GM12892 (cell line): ENCODE results near the gene MAGI3.

Experiments used
- POLR2A ChIP-seq: IDR thresholded peaks from 2 replicates; pipeline ENCODE4 v1.6.1; 2011; ENCODE audit warnings: low read depth, low read length, control low read depth
- POLR2AphosphoS5 ChIP-seq: IDR thresholded peaks from 2 replicates; pipeline ENCODE4 v1.6.1; 2011; ENCODE audit warnings: low read depth, low read length, control low read depth

DNA sequence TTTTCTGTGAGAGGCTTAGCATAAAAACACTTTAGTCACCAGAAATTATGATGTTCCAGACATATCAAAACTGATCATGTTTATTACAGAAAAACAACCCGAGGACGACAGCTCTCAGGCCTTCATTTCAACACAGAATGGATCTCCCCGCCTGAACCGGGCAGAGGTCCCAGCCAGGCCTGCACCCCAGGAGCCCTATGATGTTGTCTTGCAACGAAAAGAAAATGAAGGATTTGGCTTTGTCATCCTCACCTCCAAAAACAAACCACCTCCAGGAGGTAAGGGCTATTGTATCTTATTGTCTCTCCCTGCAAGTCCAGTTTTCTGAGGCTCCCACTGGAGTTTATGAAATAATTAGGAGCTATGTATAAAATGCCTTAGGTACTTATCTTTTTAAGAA is 263.4 kb downstream of the MAGI3 start:
- TF ChIP-seq POLR2AphosphoS5 (no peak), POLR2A (no peak)
